H1 (cell line): Measurements from ENCODE around the gene TPSAB1. TPM values are rescaled to one million over a fixed set of nuclear protein-coding genes. Genes with fewer than 3 reads are reported as not detected.
A peak's percentile ranks its signal among the peaks of the same experiment; 100 is the strongest.

Experiments
- CTCF ChIA-PET: fragments of 300-600 bp; sonication (Branson Sonifier 250); formaldehyde crosslinking; loops from one replicate; lab custom pipeline; 2021; ENCODE audit not compliant: partially characterized antibody; lab: Charles Lee
- POLR2A ChIA-PET: fragments of 300-600 bp; sonication (Branson Sonifier 250); formaldehyde crosslinking; loops from one replicate; lab custom pipeline; 2021; ENCODE audit warnings: inconsistent platforms; ENCODE audit not compliant: partially characterized antibody; lab: Charles Lee
- DNase-seq, 2 experiments: peaks; one replicate each; pipeline versions ENCODE4 v3.0.0 to v3.0.0-alpha.2; 2010 to 2022; ENCODE audit warnings: low spot score in 2 of 2, low read depth in 1 of 2, mixed read lengths in 1 of 2
- FAIRE-seq: peaks from 2 replicates; lab custom pipeline; 2011; peaks lifted over from hg19 to GRCh38; lab: Jason Lieb, UNC
- H2AFZ ChIP-seq: 2 replicates; pipeline ENCODE4 v1.8.1; 2012; ENCODE audit warnings: low read length, inconsistent platforms
- H2AK5ac ChIP-seq: 2 replicates; pipeline ENCODE4 v1.6.1; 2013; ENCODE audit warnings: low read depth, low read length
- H2BK120ac ChIP-seq: replicated peaks from 2 replicates; pipeline ENCODE3; 2013; ENCODE audit warnings: low read depth, low read length, inconsistent platforms
- H2BK12ac ChIP-seq: 2 replicates; pipeline ENCODE4 v1.6.1; 2013; ENCODE audit warnings: low read depth, low read length
- H2BK15ac ChIP-seq: 2 replicates; pipeline ENCODE4 v1.6.1; 2013; ENCODE audit warnings: low read length
- H2BK20ac ChIP-seq: 2 replicates; pipeline ENCODE4 v1.6.1; 2013; ENCODE audit warnings: low read length
- H2BK5ac ChIP-seq: 2 replicates; pipeline ENCODE4 v1.6.1; 2013; ENCODE audit warnings: low read depth, low read length
- H3K14ac ChIP-seq: 2 replicates; pipeline ENCODE4 v1.6.1; 2013; ENCODE audit warnings: inconsistent platforms; ENCODE audit not compliant: insufficient read length
- H3K18ac ChIP-seq: 2 replicates; pipeline ENCODE4 v1.6.1; 2013; ENCODE audit warnings: low read length; ENCODE audit errors: extremely low read depth
- H3K23ac ChIP-seq: 2 replicates; pipeline ENCODE4 v1.6.1; 2013; ENCODE audit warnings: inconsistent platforms; ENCODE audit not compliant: insufficient read length
- H3K23me2 ChIP-seq: 2 replicates; pipeline ENCODE4 v1.6.1; 2013; ENCODE audit warnings: low read depth, low read length
- H3K27ac ChIP-seq: 2 replicates; pipeline ENCODE4 v1.6.1; 2011; ENCODE audit warnings: low read depth, low read length, inconsistent platforms
- H3K27me3 ChIP-seq, 4 experiments: replicated peaks in 1 of 4; 1 replicate in 1 of 4; 2 replicates in 3 of 4; pipeline versions ENCODE4 v1.6.1 to v1.8.1; 2011 to 2013; ENCODE audit warnings: low read length in 3 of 4, mild to moderate bottlenecking in 3 of 4, inconsistent platforms in 2 of 4, mixed read lengths in 2 of 4, moderate library complexity in 1 of 4; ENCODE audit not compliant: control insufficient read depth in 3 of 4, insufficient read depth in 3 of 4; ENCODE audit errors: extremely low read depth in 1 of 4
- H3K36me3 ChIP-seq, 4 experiments: 2 replicates each; pipeline versions ENCODE4 v1.6.1 to v1.8.1; 2011 to 2013; ENCODE audit warnings: mild to moderate bottlenecking in 4 of 4, low read length in 3 of 4, moderate library complexity in 2 of 4, control low read depth in 1 of 4, inconsistent platforms in 1 of 4; ENCODE audit not compliant: insufficient read depth in 4 of 4, control insufficient read depth in 2 of 4
- H3K4ac ChIP-seq: replicated peaks from 2 replicates; pipeline ENCODE3; 2013; ENCODE audit warnings: low read length, low read depth, mixed read lengths, inconsistent platforms; ENCODE audit not compliant: insufficient read length
- H3K4me1 ChIP-seq, 4 experiments: replicated peaks in 1 of 4; 1 replicate in 1 of 4; 2 replicates in 3 of 4; pipeline versions ENCODE4 v1.6.1 to v1.8.1; 2011 to 2013; ENCODE audit warnings: low read length in 3 of 4, inconsistent platforms in 2 of 4, mixed read lengths in 1 of 4; ENCODE audit not compliant: insufficient read depth in 4 of 4, control insufficient read depth in 3 of 4
- H3K4me2 ChIP-seq, 2 experiments: 2 replicates each; pipeline versions ENCODE4 v1.6.1 to v1.8.1; 2011 to 2013; ENCODE audit warnings: low read depth in 2 of 2, low read length in 2 of 2, control low read depth in 1 of 2, inconsistent platforms in 1 of 2, mild to moderate bottlenecking in 1 of 2; ENCODE audit not compliant: insufficient read depth in 1 of 2
- H3K4me3 ChIP-seq, 4 experiments: fragments of 200-600, 300-600 bp in 1 of 4; sonication (generic), shearing (Covaris generic), sonication (Bioruptor Twin) in 1 of 4; 2 replicates each; pipeline versions ENCODE4 v1.5.1 to v1.8.1; 2011 to 2016; ENCODE audit warnings: low read length in 4 of 4, low read depth in 3 of 4, control low read depth in 2 of 4, inconsistent platforms in 2 of 4, mild to moderate bottlenecking in 2 of 4, mixed read lengths in 1 of 4, moderate library complexity in 1 of 4; ENCODE audit not compliant: insufficient read depth in 2 of 4; ENCODE audit errors: extremely low read depth in 1 of 4
- H3K56ac ChIP-seq: replicated peaks from 2 replicates; pipeline ENCODE3; 2013; ENCODE audit warnings: low read depth, mild to moderate bottlenecking, mixed read lengths, low read length, inconsistent platforms; ENCODE audit not compliant: insufficient read length
- H3K79me1 ChIP-seq: 2 replicates; pipeline ENCODE4 v1.6.1; 2013; ENCODE audit warnings: low read depth, low read length, control low read depth
- H3K79me2 ChIP-seq, 2 experiments: 2 replicates each; pipeline versions ENCODE4 v1.6.1 to v1.8.1; 2012 to 2013; ENCODE audit warnings: low read length in 2 of 2, mild to moderate bottlenecking in 2 of 2, inconsistent platforms in 1 of 2; ENCODE audit not compliant: insufficient read depth in 2 of 2, control insufficient read depth in 1 of 2
- H3K9ac ChIP-seq, 4 experiments: replicated peaks in 1 of 4; 1 replicate in 1 of 4; 2 replicates in 3 of 4; pipeline versions ENCODE4 v1.6.1 to v1.8.1; 2011 to 2013; ENCODE audit warnings: low read depth in 3 of 4, low read length in 3 of 4, control low read depth in 2 of 4, mild to moderate bottlenecking in 2 of 4, moderate library complexity in 2 of 4, inconsistent platforms in 1 of 4; ENCODE audit errors: extremely low read depth in 1 of 4
- H3K9me3 ChIP-seq, 2 experiments: 2 replicates each; pipeline versions ENCODE4 v1.6.1 to v1.8.1; 2012 to 2013; ENCODE audit warnings: mild to moderate bottlenecking in 2 of 2, moderate library complexity in 2 of 2, control low read depth in 1 of 2, inconsistent platforms in 1 of 2, low read depth in 1 of 2, low read length in 1 of 2, mixed read lengths in 1 of 2; ENCODE audit not compliant: insufficient read depth in 2 of 2
- H4K20me1 ChIP-seq, 2 experiments: replicated peaks in 1 of 2; 2 replicates each; pipeline versions ENCODE3 to v1.8.1; 2011 to 2013; ENCODE audit warnings: inconsistent platforms in 2 of 2, low read length in 2 of 2, mild to moderate bottlenecking in 1 of 2; ENCODE audit not compliant: insufficient read depth in 2 of 2, control insufficient read depth in 1 of 2
- H4K5ac ChIP-seq: 2 replicates; pipeline ENCODE4 v1.6.1; 2013; ENCODE audit warnings: low read length, low read depth, mixed read lengths, inconsistent platforms; ENCODE audit not compliant: insufficient read length
- H4K8ac ChIP-seq: 2 replicates; pipeline ENCODE4 v1.8.0; 2013; ENCODE audit warnings: mild to moderate bottlenecking, moderate library complexity, low read length, inconsistent platforms; ENCODE audit not compliant: insufficient read depth; ENCODE audit errors: extremely low read depth
- H4K91ac ChIP-seq: replicated peaks from 2 replicates; pipeline ENCODE3; 2013; ENCODE audit warnings: low read length, mixed read lengths, inconsistent platforms; ENCODE audit not compliant: insufficient read length
- CHD1 ChIP-seq: IDR thresholded peaks from 2 replicates; pipeline ENCODE4 v1.6.1; 2012; ENCODE audit warnings: low read depth, low read length, improper control_type of control experiment
- EZH2 ChIP-seq: fragments of 200-600 bp; sonication (generic); IDR thresholded peaks from 2 replicates; pipeline ENCODE4 v1.7.1; 2012; ENCODE audit warnings: low read depth, mild to moderate bottlenecking, moderate library complexity, low read length, inconsistent platforms; ENCODE audit not compliant: severe bottlenecking
- GABPA ChIP-seq: IDR thresholded peaks from 2 replicates; pipeline ENCODE4 v1.6.1; 2011; ENCODE audit warnings: mild to moderate bottlenecking, low read length, moderate library complexity, borderline replicate concordance; ENCODE audit not compliant: insufficient read depth
- MAX ChIP-seq: IDR thresholded peaks from 2 replicates; pipeline ENCODE4 v1.6.1; 2012; ENCODE audit warnings: inconsistent platforms
- NRF1 ChIP-seq: IDR thresholded peaks from 2 replicates; pipeline ENCODE4 v1.6.1; 2011; ENCODE audit warnings: mild to moderate bottlenecking, low read depth, low read length, improper control_type of control experiment
- POLR2AphosphoS5 ChIP-seq: IDR thresholded peaks from 2 replicates; pipeline ENCODE4 v1.6.1; 2011; ENCODE audit warnings: low read depth, low read length
- RAD21 ChIP-seq, 2 experiments: IDR thresholded peaks in 1 of 2; conservative IDR thresholded peaks in 1 of 2; 2 replicates each; pipeline ENCODE4 v1.6.1; 2011; ENCODE audit warnings: low read depth in 2 of 2, low read length in 2 of 2, improper control_type of control experiment in 1 of 2, inconsistent platforms in 1 of 2, mild to moderate bottlenecking in 1 of 2, moderate library complexity in 1 of 2
- RBBP5 ChIP-seq: IDR thresholded peaks from 2 replicates; pipeline ENCODE4 v1.7.1; 2012; ENCODE audit warnings: low read depth, mild to moderate bottlenecking, inconsistent platforms, low read length, moderate library complexity, borderline replicate concordance
- RFX5 ChIP-seq: IDR thresholded peaks from 2 replicates; pipeline ENCODE4 v1.6.1; 2011; ENCODE audit warnings: low read depth, low read length, improper control_type of control experiment, borderline replicate concordance
- RXRA ChIP-seq: IDR thresholded peaks from 2 replicates; pipeline ENCODE4 v1.6.1; 2011; ENCODE audit warnings: low read depth, mild to moderate bottlenecking, low read length, moderate library complexity; ENCODE audit not compliant: insufficient read depth
- SIN3A ChIP-seq, 2 experiments: IDR thresholded peaks in 1 of 2; conservative IDR thresholded peaks in 1 of 2; 2 replicates each; pipeline ENCODE4 v1.6.1; 2011 to 2012; ENCODE audit warnings: low read length in 2 of 2, improper control_type of control experiment in 1 of 2, low read depth in 1 of 2, mild to moderate bottlenecking in 1 of 2
- YY1 ChIP-seq: IDR thresholded peaks from 2 replicates; pipeline ENCODE4 v1.6.1; 2011; ENCODE audit warnings: low read depth, mild to moderate bottlenecking, low read length
- ZNF274 ChIP-seq: IDR thresholded peaks from 2 replicates; pipeline ENCODE4 v1.7.0; 2012; ENCODE audit warnings: low read length, borderline replicate concordance; ENCODE audit errors: extremely low read depth
- WGBS, 2 experiments: shearing (Covaris generic) in 1 of 2; methylation state at CpG; one replicate each; pipeline versions ENCODE4 v1.1.6 to v1.1.7; 2013 to 2015; ENCODE audit warnings: low lambda C conversion rate in 2 of 2, mixed read lengths in 2 of 2, inconsistent platforms in 1 of 2, low coverage in 1 of 2, missing lambda C conversion rate in 1 of 2; ENCODE audit not compliant: insufficient replicate concordance in 2 of 2, insufficient coverage in 1 of 2, insufficient read length in 1 of 2; ENCODE audit errors: extremely low coverage in 1 of 2, missing lambda C conversion rate in 1 of 2; 5-methylcytosine and 5-hydroxymethylcytosine counted together
- polyA plus RNA-seq, 7 experiments: library from polyadenylated mRNA; depleted of rRNA in 3 of 7; stranded (reverse) in 5 of 7; unstranded in 2 of 7; fragments of >200 nt in 5 of 7; fragments of 200-250 nt in 2 of 7; gene quantifications; 1 replicate in 5 of 7; 2 replicates in 1 of 7; 4 replicates in 1 of 7; pipeline versions ENCODE4 v1.2.1 to v1.2.3, GENCODE V29; 2011 to 2013; ENCODE audit warnings: missing spikeins in 2 of 7, mixed read lengths in 2 of 7
- total RNA-seq: library from RNA; stranded (reverse); fragmentation: NEBNext Ultra II Directional; extraction: Animal tissue kit (Norgen Biotek cat#: 25700); gene quantifications from 2 replicates; pipeline ENCODE4 v1.2.1, GENCODE V29; 2021

TPSAB1 gene
- total and polyA plus RNA-seq, 2 of the 8 experiments (the other 6 are each of a cell fraction or from before 2014, with no cell fraction given) = 0.09 TPM; not detected in 1

GRCh38 chr16:1291576-1291974 is 51.1 kb downstream of the TPSAB1 start:
- H3K23me2 ChIP-seq = peaks cover 3% of the 10 kb centered on the region; the same call in 1 of the 2 replicates
- DNase-seq = no peak
- H2BK20ac ChIP-seq = no peak overlapping the region
- no peak overlapping the region for H3K4me2 ChIP-seq
- H3K27ac ChIP-seq = no peak overlapping the region
- no peaks in the 10 kb centered on the region for H3K79me1 ChIP-seq
- H3K9ac ChIP-seq = no peak overlapping the region
- 74% methylated on average over 17 of the region's 17 CpGs; no CpG with 5 or more reads in 1 of the 2 experiments for WGBS, 2 experiments
- no peak overlapping the region for H3K4ac ChIP-seq
- H2AFZ ChIP-seq = no peak overlapping the region
- H4K8ac ChIP-seq = no peak overlapping the region
- no peak overlapping the region for H4K5ac ChIP-seq
- no peak overlapping the region for H2BK120ac ChIP-seq
- no peak overlapping the region for H3K4me3 ChIP-seq
- peaks cover 7 to 39% (median 26%) of the 10 kb centered on the region in 4 experiments for H3K27me3 ChIP-seq
- no peak overlapping the region for H3K23ac ChIP-seq
- no peaks in the 10 kb centered on the region for H3K36me3 ChIP-seq
- 0 out of 2 replicates have a peak overlapping the region, but pooled peaks have one; percentile 72 for H2BK15ac ChIP-seq
- H2BK12ac ChIP-seq = peak overlapping the region; percentile 80; the same call in 1 of the 2 replicates
- H3K18ac ChIP-seq = no peak overlapping the region
- no peak overlapping the region for H4K91ac ChIP-seq
- FAIRE-seq = no peak
- H3K9me3 ChIP-seq = no peaks in the 10 kb centered on the region
- H2AK5ac ChIP-seq = no peak overlapping the region
- no peak overlapping the region for H3K14ac ChIP-seq
- ChIA-PET CTCF (interaction anchor here (1.3 to 4.7 kb wide), 2 partner anchors 9 to 499 kb away, joined by 3 to 35 read pairs; no protein-coding TSS in a partner anchor), POLR2A (interaction anchor here (1.0 to 2.0 kb wide), 4 partner anchors 12 to 613 kb away, joined by 3 to 5 read pairs (median 4); partner anchors contain the start of gene UBE2I)
- no peaks in the 10 kb centered on the region for H3K79me2 ChIP-seq
- H3K56ac ChIP-seq = no peak overlapping the region
- no peak overlapping the region for H2BK5ac ChIP-seq
- H4K20me1 ChIP-seq = peaks cover 0 to 2% of the 10 kb centered on the region in 2 experiments
- peaks cover 3 to 17% (median 13%) of the 10 kb centered on the region in 4 experiments; a peak in 6 of 7 replicates for H3K4me1 ChIP-seq
- TF ChIP-seq POLR2AphosphoS5 = no peak
- TF ChIP-seq EZH2 = no peak
- no peak for TF ChIP-seq RFX5
- TF ChIP-seq RBBP5 = no peak
- TF ChIP-seq RAD21 (IDR thresholded peaks at IDR 0.05 in 1 of 2, conservative IDR thresholded peaks at IDR 0.05 in 1 of 2; ENCODE audit: low read depth in 2 of 2, low read length in 2 of 2) = no peak
- TF ChIP-seq SIN3A (conservative IDR thresholded peaks at IDR 0.05 in 1 of 2, IDR thresholded peaks at IDR 0.05 in 1 of 2; ENCODE audit: low read depth in 1 of 2, low read length in 2 of 2) = no peak
- TF ChIP-seq ZNF274 = no peak
- TF ChIP-seq CHD1 = no peak
- TF ChIP-seq YY1 = no peak
- no peak for TF ChIP-seq MAX
- TF ChIP-seq NRF1 = no peak
- no peak for TF ChIP-seq RXRA
- no peak for TF ChIP-seq GABPA
